ENCODE data around the gene RNASE13. TPM values are rescaled to one million over a fixed set of nuclear protein-coding genes. Genes with fewer than 3 reads are reported as not detected.
A peak's percentile ranks its signal among the peaks of the same experiment; 100 is the strongest.

The RNASE13 gene
- total RNA-seq, 4 donors from 2014 or later = 0.29 TPM; not detected in 3

GRCh38 chr14:21069388-21070082, 34.9 kb upstream of the RNASE13 start:
- Histone ChIP-seq H3K9me3 (no peaks in the 10 kb centered on the region), H3K4me1 (peaks cover 42% of the 10 kb centered on the region), H3K4me3 (peak overlapping the region; percentile 88), H3K36me3 (peaks cover 6% of the 10 kb centered on the region), H3K27ac (peak overlapping the region; percentile 90), H3K27me3 (no peaks in the 10 kb centered on the region)
- 3% methylated on average over 35 of the region's 40 CpGs for WGBS
- DNase-seq (ENCODE audit: low spot score in 2 of 2) = peak in 1 of 2 donors; percentile 78
- no peak for TF ChIP-seq POLR2A (IDR thresholded peaks at IDR 0.05)
- TF ChIP-seq, protein P1, sequence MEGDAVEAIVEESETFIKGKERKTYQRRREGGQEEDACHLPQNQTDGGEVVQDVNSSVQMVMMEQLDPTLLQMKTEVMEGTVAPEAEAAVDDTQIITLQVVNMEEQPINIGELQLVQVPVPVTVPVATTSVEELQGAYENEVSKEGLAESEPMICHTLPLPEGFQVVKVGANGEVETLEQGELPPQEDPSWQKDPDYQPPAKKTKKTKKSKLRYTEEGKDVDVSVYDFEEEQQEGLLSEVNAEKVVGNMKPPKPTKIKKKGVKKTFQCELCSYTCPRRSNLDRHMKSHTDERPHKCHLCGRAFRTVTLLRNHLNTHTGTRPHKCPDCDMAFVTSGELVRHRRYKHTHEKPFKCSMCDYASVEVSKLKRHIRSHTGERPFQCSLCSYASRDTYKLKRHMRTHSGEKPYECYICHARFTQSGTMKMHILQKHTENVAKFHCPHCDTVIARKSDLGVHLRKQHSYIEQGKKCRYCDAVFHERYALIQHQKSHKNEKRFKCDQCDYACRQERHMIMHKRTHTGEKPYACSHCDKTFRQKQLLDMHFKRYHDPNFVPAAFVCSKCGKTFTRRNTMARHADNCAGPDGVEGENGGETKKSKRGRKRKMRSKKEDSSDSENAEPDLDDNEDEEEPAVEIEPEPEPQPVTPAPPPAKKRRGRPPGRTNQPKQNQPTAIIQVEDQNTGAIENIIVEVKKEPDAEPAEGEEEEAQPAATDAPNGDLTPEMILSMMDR (IDR thresholded peaks at IDR 0.05) = no peak
- no peak for TF ChIP-seq POLR2AphosphoS5 (IDR thresholded peaks at IDR 0.05)
- no peak for TF ChIP-seq EP300 (IDR thresholded peaks at IDR 0.05)

DNA sequence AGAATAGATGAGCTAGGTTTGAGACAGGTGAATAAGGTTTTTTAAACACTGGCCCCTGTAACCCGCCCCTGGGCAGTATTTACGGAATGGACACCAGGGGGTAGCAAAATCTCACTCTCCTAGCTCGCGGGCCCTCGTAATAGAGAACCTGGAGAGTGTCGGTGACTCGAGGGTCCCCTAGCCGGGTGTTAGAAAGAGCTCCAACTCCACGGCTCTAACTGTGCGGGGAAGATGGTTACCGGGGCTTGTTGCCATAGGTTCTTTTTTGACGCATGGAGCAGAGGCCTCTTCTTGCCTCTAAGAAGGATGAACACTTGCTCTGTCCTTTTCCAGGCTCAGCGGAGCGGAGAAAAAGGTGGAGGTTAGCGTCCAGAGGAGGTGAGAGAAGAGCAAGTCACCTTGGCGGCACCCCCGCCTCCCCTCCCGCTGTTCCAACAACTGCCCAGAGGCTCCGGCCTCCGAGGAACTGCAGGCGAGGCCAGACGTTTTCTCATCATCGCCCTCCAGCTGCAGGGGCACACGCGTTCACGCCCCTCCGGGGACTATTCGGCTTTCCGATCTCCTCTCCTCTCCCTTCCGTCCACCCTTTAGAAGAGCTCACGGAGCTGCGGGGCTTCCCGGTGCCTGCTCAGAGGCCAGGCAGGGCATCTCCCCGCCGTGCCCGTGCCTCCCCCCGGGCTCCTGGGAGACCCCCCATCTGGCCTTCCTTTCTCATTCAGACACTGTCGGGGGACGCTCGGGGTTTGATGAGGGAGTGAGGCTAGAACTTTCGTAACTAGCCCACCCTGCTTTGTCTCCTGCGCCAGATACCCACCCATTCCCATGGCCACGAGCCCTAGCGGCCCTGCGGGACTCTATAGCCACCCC, 34.1 kb upstream of the RNASE13 start:
- WGBS = 41% methylated on average over 37 of the region's 45 CpGs
- peak overlapping the region; percentile 90 for H3K27ac ChIP-seq
- H3K4me3 ChIP-seq = peak overlapping the region; percentile 88

GRCh38 chr14:21066882-21067502, 32.4 kb upstream of the RNASE13 start:
- no peak for DNase-seq (ENCODE audit: low spot score in 2 of 2)
- Histone ChIP-seq H3K9me3 (no peaks in the 10 kb centered on the region), H3K27ac (no peak overlapping the region), H3K4me3 (no peak overlapping the region), H3K27me3 (no peaks in the 10 kb centered on the region), H3K4me1 (peaks cover 33% of the 10 kb centered on the region), H3K36me3 (no peaks in the 10 kb centered on the region)
- 65% methylated on average over 7 of the region's 7 CpGs for WGBS
- TF ChIP-seq EP300 (IDR thresholded peaks at IDR 0.05) (no peak), POLR2AphosphoS5 (IDR thresholded peaks at IDR 0.05) (no peak), POLR2A (IDR thresholded peaks at IDR 0.05) (no peak)
- TF ChIP-seq, protein P1 (IDR thresholded peaks at IDR 0.05) = no peak

More for the DNA sequence above, 34.1 kb upstream of the RNASE13 start:
- H3K36me3 ChIP-seq = no peaks in the 10 kb centered on the region
- no peaks in the 10 kb centered on the region for H3K27me3 ChIP-seq
- H3K4me1 ChIP-seq = peaks cover 42% of the 10 kb centered on the region
- no peaks in the 10 kb centered on the region for H3K9me3 ChIP-seq
- TF ChIP-seq EP300 (IDR thresholded peaks at IDR 0.05) = no peak
- no peak for TF ChIP-seq POLR2AphosphoS5 (IDR thresholded peaks at IDR 0.05)
- TF ChIP-seq, protein P1 (IDR thresholded peaks at IDR 0.05) = peak in 1 of 2 donors; percentile 38
- peak in 1 of 2 donors; percentile 75 for DNase-seq (ENCODE audit: low spot score in 2 of 2)

GRCh38 chr14:21063479-21063878, 28.9 kb upstream of the RNASE13 start:
- Histone ChIP-seq H3K4me1 (peaks cover 3% of the 10 kb centered on the region), H3K27me3 (no peaks in the 10 kb centered on the region), H3K27ac (no peak overlapping the region), H3K36me3 (no peaks in the 10 kb centered on the region), H3K9me3 (no peaks in the 10 kb centered on the region), H3K4me3 (no peak overlapping the region)
- TF ChIP-seq POLR2A (IDR thresholded peaks at IDR 0.05) (no peak), EP300 (IDR thresholded peaks at IDR 0.05) (no peak), POLR2AphosphoS5 (IDR thresholded peaks at IDR 0.05) (no peak)
- TF ChIP-seq, protein P1 (IDR thresholded peaks at IDR 0.05) = no peak
- no peak for DNase-seq (ENCODE audit: low spot score in 2 of 2)
- WGBS = 50% methylated on average over 3 of the region's 3 CpGs

DNA sequence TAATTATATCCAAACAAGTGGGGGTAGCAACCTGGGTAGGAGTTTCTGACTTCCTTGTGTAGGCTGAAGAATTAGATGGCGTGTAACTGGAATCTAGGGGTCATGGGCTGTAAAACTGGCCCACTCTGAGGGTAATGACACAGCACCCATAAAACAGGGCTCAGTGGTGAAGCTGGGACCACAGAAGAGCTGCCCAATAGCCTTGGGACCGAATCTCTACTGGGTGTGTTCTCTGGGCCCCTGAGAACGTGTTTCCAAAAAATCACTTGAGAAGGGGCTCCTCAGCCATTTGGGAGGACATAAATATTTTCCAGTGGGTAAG, 26.7 kb upstream of the RNASE13 start:
- no peaks in the 10 kb centered on the region for H3K9me3 ChIP-seq
- WGBS = 90% methylated on average over 3 of the region's 3 CpGs

More for the DNA sequence above, 26.7 kb upstream of the RNASE13 start:
- no peak overlapping the region for H3K4me3 ChIP-seq
- H3K36me3 ChIP-seq = no peaks in the 10 kb centered on the region
- no peak for DNase-seq (ENCODE audit: low spot score in 2 of 2)
- TF ChIP-seq POLR2AphosphoS5 (IDR thresholded peaks at IDR 0.05) = no peak
- TF ChIP-seq, protein P1 (IDR thresholded peaks at IDR 0.05) = no peak
- no peak for TF ChIP-seq EP300 (IDR thresholded peaks at IDR 0.05)
- no peak for TF ChIP-seq POLR2A (IDR thresholded peaks at IDR 0.05)
- H3K27me3 ChIP-seq = no peaks in the 10 kb centered on the region
- H3K27ac ChIP-seq = no peak overlapping the region
- peaks cover 3% of the 10 kb centered on the region for H3K4me1 ChIP-seq

All from suprapubic skin (tissue), 4 donors.